ENCODE data around the gene BCL11A. TPM values are rescaled to one million over a fixed set of nuclear protein-coding genes. Genes with fewer than 3 reads are reported as not detected.
A peak's percentile ranks its signal among the peaks of the same experiment; 100 is the strongest.

The BCL11A gene
- total and polyA plus RNA-seq, 10 donors: 41.1 to 121 (median 84.0) TPM

DNA sequence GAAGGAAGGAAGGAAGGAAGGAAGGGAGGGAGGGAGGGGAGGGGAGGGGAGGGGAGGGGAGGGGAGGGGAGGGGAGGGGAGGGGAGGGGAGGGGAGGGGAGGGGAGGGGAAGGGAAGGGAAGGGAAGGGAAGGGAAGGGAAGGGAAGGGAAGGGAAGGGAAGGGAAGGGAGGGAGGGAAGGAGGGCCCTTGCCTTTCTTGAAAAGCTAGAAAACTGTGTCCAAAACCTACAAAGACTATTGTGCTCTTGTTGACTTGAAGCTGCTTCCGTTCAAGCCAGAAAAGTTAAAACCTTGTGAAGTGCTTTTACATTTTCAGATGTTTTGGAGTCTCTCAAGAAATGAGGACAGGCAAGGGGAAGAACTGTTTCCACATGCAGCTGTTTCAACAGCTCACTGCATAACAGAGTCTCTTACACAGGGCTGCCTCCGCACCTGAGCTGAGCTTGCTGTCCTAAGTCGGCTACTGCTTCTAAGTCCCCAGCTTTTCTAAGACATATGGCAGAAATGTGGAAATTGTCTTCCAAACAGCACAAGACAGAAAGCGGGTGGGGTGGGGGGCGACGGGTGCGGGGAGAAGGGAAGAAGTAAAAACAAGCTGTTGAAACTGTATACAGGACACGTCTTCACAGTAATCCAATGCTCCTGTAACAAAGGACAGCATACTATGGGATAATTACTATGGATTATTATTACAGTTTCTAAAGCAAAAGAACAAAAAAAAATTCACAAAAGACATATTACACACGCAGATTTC, 46.1 kb downstream of the BCL11A start:
- Histone ChIP-seq H3K4me1 (peaks cover 0 to 97% (median 65%) of the 10 kb centered on the region in 6 donors), H3K4me3 (peak overlapping the region in 1 of 8 donors; percentile 13), H3K9me3 (no peaks in the 10 kb centered on the region), H3K36me3 (peaks cover 0 to 8% (median 0%) of the 10 kb centered on the region in 6 donors), H3K27ac (peak overlapping the region in 6 of 8 donors; percentile 36 to 76 (median 49)), H3K27me3 (replicated peaks in 1 of 7) (no peaks in the 10 kb centered on the region)
- intact Hi-C loops (cut with DNase I; ENCODE audit: low total_unique reads): no loop called here
- TF ChIP-seq, protein P1, sequence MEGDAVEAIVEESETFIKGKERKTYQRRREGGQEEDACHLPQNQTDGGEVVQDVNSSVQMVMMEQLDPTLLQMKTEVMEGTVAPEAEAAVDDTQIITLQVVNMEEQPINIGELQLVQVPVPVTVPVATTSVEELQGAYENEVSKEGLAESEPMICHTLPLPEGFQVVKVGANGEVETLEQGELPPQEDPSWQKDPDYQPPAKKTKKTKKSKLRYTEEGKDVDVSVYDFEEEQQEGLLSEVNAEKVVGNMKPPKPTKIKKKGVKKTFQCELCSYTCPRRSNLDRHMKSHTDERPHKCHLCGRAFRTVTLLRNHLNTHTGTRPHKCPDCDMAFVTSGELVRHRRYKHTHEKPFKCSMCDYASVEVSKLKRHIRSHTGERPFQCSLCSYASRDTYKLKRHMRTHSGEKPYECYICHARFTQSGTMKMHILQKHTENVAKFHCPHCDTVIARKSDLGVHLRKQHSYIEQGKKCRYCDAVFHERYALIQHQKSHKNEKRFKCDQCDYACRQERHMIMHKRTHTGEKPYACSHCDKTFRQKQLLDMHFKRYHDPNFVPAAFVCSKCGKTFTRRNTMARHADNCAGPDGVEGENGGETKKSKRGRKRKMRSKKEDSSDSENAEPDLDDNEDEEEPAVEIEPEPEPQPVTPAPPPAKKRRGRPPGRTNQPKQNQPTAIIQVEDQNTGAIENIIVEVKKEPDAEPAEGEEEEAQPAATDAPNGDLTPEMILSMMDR (IDR thresholded peaks at IDR 0.05 in 8 of 11, conservative IDR thresholded peaks at IDR 0.05 in 3 of 11): no peak
- TF ChIP-seq POLR2AphosphoS5 (IDR thresholded peaks at IDR 0.05): no peak
- no peak for TF ChIP-seq POLR2A (IDR thresholded peaks at IDR 0.05)
- DNase-seq: no peak
- 50 to 75% (median 57%) methylated on average over 9 of the region's 9 CpGs for WGBS, 5 donors

- WGBS, 5 donors: 54 to 77% (median 65%) methylated on average over 4 of the region's 4 CpGs
Measured at GRCh38 chr2:60505880-60506260, 47.6 kb downstream of the BCL11A start.

DNA sequence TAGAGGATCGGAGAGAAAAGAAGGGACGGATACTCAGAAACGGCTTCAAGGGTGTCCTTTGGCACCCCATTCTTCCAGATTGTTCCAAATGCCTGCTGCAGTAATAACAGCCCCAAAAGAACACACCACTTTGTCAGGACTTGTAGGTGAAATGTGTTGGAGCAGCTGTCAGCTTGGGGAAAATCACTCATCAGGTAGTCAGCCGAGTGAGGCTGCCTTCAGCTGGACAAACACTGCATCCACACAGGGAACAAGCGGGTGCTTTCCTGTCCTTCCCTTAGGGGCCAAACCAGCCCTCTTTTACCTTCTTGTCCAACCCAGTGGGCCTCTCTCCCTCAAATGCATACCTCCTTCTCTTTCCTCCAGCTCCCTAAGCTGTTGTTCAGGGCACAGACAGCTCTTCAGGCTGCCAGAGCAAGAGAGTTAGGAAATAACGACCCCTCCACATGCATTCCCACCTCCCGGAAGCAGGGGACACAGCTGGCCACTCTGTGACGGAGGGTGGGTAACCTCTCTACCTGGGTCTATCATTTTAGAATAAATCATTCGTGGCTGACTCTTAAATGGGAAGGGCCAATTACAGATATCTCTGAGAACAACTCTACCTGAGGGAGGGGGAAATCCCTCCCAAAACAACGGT, 48.1 kb downstream of the BCL11A start:
- no peaks in the 10 kb centered on the region for H3K9me3 ChIP-seq
- no peak for DNase-seq
- peak overlapping the region in 4 of 8 donors; percentile 3 to 77 (median 32) for H3K27ac ChIP-seq
- peaks cover 0 to 97% (median 59%) of the 10 kb centered on the region in 6 donors for H3K4me1 ChIP-seq
- H3K4me3 ChIP-seq: no peak overlapping the region
- peaks cover 0 to 16% (median 0%) of the 10 kb centered on the region in 6 donors for H3K36me3 ChIP-seq
- TF ChIP-seq, protein P1 (IDR thresholded peaks at IDR 0.05 in 8 of 11, conservative IDR thresholded peaks at IDR 0.05 in 3 of 11): no peak
- WGBS, 5 donors: 72 to 81% (median 74%) methylated on average over 10 of the region's 10 CpGs
- intact Hi-C loops (cut with DNase I; ENCODE audit: low total_unique reads): no loop called here
- H3K27me3 ChIP-seq (replicated peaks in 1 of 7): no peaks in the 10 kb centered on the region

More at GRCh38 chr2:60505880-60506260, 47.6 kb downstream of the BCL11A start:
- Histone ChIP-seq H3K4me1 (peaks cover 0 to 97% (median 56%) of the 10 kb centered on the region in 6 donors), H3K27ac (peak overlapping the region in 5 of 8 donors; percentile 29 to 77 (median 30)), H3K36me3 (peaks cover 0 to 15% (median 0%) of the 10 kb centered on the region in 6 donors), H3K4me3 (no peak overlapping the region), H3K27me3 (replicated peaks in 1 of 7) (no peaks in the 10 kb centered on the region), H3K9me3 (no peaks in the 10 kb centered on the region)
- DNase-seq: no peak
- TF ChIP-seq POLR2A (IDR thresholded peaks at IDR 0.05) (no peak), POLR2AphosphoS5 (IDR thresholded peaks at IDR 0.05) (no peak)
- TF ChIP-seq, protein P1 (IDR thresholded peaks at IDR 0.05 in 8 of 11, conservative IDR thresholded peaks at IDR 0.05 in 3 of 11): no peak
- intact Hi-C loops (cut with DNase I; ENCODE audit: low total_unique reads): no loop called here

DNA sequence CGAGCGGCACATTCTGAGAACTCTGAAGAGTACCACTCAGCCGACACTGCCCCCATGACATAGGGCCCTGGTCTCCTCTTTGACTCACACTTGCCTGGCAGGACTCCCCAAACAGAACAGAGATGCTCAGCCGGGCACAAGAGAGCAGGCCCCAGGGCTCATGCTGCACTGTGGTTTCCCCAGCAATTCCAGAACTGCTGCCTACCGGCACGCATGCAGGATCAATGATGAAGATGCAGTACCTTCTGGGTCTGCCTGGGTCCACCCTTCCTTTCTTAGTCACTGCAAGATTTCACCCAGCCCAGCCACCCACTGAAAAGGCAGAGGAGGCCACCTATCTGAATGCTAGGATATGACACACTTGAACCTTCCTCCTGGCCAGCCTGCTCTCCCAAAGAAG, 49.4 kb downstream of the BCL11A start:
- Histone ChIP-seq H3K4me3 (no peak overlapping the region), H3K36me3 (peaks cover 0 to 15% (median 0%) of the 10 kb centered on the region in 6 donors), H3K27me3 (replicated peaks in 1 of 7) (no peaks in the 10 kb centered on the region), H3K27ac (peak overlapping the region in 3 of 8 donors; percentile 28 to 77 (median 30)), H3K4me1 (peaks cover 0 to 97% (median 66%) of the 10 kb centered on the region in 6 donors), H3K9me3 (no peaks in the 10 kb centered on the region)
- WGBS, 5 donors: 68 to 92% (median 88%) methylated on average over 6 of the region's 6 CpGs
- no peak for DNase-seq
- intact Hi-C loops (cut with DNase I; ENCODE audit: low total_unique reads): no loop called here
- TF ChIP-seq POLR2AphosphoS5 (IDR thresholded peaks at IDR 0.05): no peak
- TF ChIP-seq, protein P1 (IDR thresholded peaks at IDR 0.05 in 8 of 11, conservative IDR thresholded peaks at IDR 0.05 in 3 of 11): peak in 2 of 11 experiments; percentile 17 to 36
